GM21360 (cell line): ENCODE data around the gene GGNBP2.

ENCODE experiments used
- ATAC-seq: cut with Tn5 transposase; IDR thresholded peaks from one replicate; pipeline ENCODE4 v1.9.1; 2021; ENCODE audit warnings: mild to moderate bottlenecking, moderate library complexity; ENCODE audit not compliant: unreplicated experiment

The GGNBP2 gene

DNA sequence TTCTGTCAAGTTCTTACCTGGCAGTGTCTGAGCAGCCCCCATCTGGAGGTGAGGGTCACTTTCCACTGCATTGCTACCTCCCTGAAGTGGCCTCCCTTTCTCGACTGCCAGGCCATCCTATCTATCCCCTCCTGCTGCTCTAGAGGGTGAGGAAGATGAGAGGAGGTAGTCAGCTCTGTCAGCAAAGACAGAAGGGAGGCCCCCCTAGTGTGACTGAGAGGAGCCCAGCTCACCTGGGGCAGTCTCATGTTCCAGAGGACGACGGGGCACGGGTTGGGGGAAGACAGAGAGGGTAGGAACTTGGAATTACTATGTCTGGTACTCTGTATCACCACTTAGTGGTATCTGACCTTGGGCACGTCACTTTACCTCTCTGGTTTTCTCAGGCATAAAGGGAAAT lies 32.1 kb upstream of the GGNBP2 start:
- ATAC-seq: no peak

DNA sequence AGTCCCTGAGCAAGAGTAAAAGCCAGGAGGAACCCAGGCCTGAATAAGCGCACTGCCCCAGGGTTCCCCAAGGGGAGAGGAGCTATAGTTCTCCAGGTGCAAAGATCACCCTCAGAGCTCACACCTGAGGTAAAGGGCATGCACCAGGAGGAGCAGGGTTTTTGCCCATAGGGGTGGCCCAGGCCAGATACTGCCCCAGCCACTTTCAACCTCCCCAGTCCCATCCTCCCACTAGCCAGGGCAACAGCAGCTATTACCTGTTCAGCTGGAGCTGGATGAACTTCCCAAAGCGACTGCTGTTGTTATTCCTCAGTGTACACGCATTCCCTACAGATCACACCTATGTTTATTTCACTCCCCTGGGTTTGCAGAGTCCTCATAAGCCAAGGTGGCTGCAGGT lies 29.9 kb upstream of the GGNBP2 start:
- no peak for ATAC-seq

DNA sequence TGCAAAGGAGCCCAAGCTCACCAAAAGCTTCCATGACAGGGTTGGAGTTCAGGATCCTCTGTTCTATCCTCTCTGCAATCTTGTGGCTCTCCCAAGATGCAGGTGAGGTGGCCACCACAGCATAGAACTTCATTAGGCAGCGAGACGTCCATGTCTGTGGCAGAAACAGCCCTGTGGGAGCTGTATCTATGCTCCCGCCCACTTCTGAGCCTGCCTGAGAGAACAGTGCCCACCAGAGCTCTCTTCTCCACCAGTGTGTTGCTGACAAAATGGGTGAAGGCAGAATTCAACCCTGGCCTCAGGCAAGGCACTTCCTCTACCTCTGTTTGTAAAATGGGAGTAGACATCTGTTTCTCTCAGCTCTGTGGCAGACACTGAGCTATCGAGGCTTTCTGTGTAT lies 28.9 kb upstream of the GGNBP2 start:
- ATAC-seq: no peak

DNA sequence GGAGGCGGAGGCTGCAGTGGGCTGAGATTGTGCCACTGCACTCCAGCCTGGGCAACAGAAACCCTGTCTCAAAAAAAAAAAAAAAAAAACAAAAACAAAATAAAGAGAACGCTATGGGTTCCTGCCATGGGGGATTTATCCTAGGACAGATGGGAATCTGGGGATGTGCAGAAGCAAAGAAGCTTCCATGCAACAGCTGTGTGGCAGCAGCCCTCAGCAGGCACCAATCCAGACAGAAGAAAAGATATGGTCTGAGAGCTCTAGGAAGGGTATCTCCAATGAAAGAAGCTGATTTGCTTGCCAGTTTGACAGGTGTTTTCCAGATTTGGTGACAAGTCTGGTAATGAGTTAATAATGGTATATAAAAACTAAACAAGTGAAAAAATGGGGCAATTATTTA lies 21.6 kb upstream of the GGNBP2 start:
- ATAC-seq: no peak

DNA sequence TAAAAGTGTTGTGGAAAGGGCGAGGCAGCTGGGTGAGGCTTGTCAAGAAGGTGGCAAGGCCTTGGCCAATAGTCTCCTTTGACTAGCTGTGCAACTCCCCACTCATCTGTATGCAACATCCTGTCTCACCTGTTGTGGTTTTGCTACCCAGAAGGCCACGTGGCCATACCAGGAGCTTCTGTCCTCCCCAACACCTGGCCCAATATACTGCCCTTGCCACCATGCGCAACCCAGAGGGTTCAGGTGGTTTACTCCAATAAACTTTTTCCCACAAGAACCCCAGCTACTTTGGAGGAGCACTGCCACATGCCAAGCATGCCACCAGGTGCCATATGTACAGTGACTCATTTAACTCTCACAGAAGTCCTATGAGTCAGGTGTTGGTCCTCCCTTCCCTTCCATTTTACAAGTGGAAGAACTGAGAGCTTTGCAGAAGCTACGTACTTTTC lies 20.3 kb upstream of the GGNBP2 start:
- no peak for ATAC-seq

DNA sequence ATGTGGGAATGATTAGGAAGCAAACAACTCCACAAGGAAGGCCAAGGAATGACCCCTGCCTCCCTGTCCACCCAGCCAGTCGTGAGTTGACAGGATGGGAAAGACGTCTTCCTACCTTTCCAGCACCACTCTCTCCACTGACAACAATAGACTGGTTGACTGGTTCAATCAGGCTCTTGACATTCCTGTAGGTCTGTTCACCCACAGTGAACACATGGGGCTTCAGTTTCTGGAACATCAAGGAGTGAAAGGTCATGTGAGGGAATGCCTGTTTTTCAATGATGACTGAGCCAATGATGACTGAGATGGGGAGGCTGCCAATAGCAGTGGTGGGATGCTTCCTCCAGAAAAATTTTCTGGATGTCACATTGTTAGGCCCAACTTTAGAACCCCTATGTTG lies 19.6 kb upstream of the GGNBP2 start:
- no peak for ATAC-seq

- ATAC-seq: no peak
Measured at GRCh38 chr17:36525888-36526287, 18.8 kb upstream of the GGNBP2 start.

- no peak for ATAC-seq
Measured at GRCh38 chr17:36527621-36528250, 17.0 kb upstream of the GGNBP2 start.

GRCh38 chr17:36529121-36529520 lies 15.6 kb upstream of the GGNBP2 start:
- no peak for ATAC-seq

GRCh38 chr17:36532435-36532975 lies 12.2 kb upstream of the GGNBP2 start:
- ATAC-seq: no peak

DNA sequence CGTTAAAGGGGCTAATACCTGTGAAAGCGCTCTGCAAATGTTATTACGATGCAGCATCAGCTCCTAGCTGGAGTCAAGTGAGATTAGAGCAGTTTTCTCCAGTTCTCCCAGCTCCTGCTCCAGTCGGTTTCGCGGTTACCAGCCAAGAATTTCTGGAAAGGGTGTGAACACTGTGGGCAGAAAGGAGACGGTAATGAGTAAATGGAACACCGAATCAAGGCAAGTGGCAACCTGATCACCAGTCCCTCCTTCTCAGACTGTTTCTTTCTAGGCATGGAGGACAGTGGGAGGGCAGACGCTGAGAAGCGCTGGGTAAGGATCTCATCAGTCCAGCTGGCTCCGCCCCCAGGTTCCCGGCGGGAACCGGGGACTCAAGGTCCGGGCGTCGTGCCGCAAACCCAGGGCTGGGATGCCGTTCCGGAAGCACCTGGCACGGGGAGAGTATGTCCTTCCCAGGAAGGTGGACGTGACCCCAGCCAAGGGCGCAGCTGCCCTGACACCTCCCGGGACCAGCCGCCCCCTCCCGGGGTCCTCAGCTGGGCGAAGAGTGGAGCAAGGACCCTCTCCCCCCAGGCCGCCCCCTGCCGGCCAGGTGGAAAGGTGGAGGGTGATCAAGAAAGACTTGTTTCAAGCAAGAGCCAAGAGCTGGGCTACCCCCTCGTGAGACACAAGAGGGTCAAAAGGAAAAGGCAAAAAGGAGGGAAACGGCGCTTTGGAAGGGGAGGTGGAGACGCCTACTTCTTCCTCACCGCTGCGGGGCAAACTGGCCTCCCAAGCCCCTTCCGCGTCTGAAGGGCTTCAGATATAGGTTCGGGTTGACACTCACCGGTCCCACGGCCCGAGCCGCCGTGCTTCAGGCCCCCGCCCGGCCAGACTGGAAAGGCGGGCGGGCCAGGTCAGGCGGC lies 10.5 kb upstream of the GGNBP2 start:
- peak; percentile 29 for ATAC-seq

- ATAC-seq: peak; percentile 67
Measured at GRCh38 chr17:36534840-36535668, 9.7 kb upstream of the GGNBP2 start, which contains the start of the genes MYO19 and PIGW. Gene MYO19 (minus strand): TSS chr17:36534868. CDS start chr17:36532538, 2,330 bp downstream. Gene PIGW (plus strand): TSS chr17:36534987. CDS start chr17:36537102, 2,115 bp downstream.

DNA sequence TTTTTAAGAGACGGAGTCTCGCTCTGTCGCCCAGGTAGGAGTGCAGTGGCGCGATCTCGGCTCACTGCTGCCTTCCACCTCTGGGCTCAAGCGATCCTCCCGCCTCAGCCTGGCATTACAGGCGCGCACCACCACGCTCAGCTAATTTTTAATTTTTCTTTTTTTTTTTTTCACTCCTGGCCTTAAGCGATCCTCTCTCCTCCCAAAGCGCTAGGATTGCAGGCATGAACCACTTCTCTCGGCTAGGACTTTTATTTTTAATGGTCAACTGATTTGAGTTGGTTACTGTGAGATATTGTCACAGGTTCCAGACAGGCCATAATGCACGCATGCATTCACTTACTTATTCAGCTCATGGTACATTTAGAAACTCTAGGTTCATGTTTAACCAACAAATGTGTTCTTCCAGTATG lies 9.0 kb upstream of the GGNBP2 start:
- peak; percentile 5 for ATAC-seq

GRCh38 chr17:36540696-36541095 lies 4.0 kb upstream of the GGNBP2 start:
- no peak for ATAC-seq

GRCh38 chr17:36542755-36543154 lies 2.0 kb upstream of the GGNBP2 start:
- no peak for ATAC-seq

GRCh38 chr17:36544044-36544306 lies 744 bp upstream of the GGNBP2 start:
- ATAC-seq: no peak

- peak; percentile 30 for ATAC-seq
Measured at GRCh38 chr17:36545077-36545464, 352 bp downstream of the GGNBP2 start.

GRCh38 chr17:36545465-36546417 lies 1.0 kb downstream of the GGNBP2 start:
- ATAC-seq: peak; percentile 52

- no peak for ATAC-seq
Measured at GRCh38 chr17:36546418-36547093, 1.8 kb downstream of the GGNBP2 start.
